HepG2 (cell line): ENCODE measurements around the gene AUP1. TPM values are rescaled to one million over a fixed set of nuclear protein-coding genes. Genes with fewer than 3 reads are reported as not detected.

ENCODE experiments used
- AKAP8 ChIP-seq: sonication (generic); formaldehyde crosslinking; IDR thresholded peaks from 2 replicates; pipeline ENCODE4 v1.5.1; 2020; ENCODE audit warnings: mild to moderate bottlenecking, missing genetic modification reagents
- ATF4 ChIP-seq, 2 experiments: fragments of 450-650 bp in 1 of 2; sonication (generic) in 1 of 2; formaldehyde crosslinking; IDR thresholded peaks; 2 replicates each; pipeline versions ENCODE4 v1.5.0 to v1.8.0; 2020 to 2022; ENCODE audit warnings: mild to moderate bottlenecking in 1 of 2, missing genetic modification reagents in 1 of 2
- BHLHE40 ChIP-seq: IDR thresholded peaks from 2 replicates; pipeline ENCODE4 v1.6.1; 2011; ENCODE audit warnings: low read length, improper control_type of control experiment
- ETS1 ChIP-seq: sonication (generic); formaldehyde crosslinking; IDR thresholded peaks from 2 replicates; pipeline ENCODE4 v1.4.0; 2020; ENCODE audit warnings: missing genetic modification reagents
- GABPB1 ChIP-seq: IDR thresholded peaks from 2 replicates; pipeline ENCODE4 v1.6.1; 2016; ENCODE audit warnings: mild to moderate bottlenecking, missing genetic modification reagents, moderate library complexity, missing compliant biosample characterization
- GLI4 ChIP-seq: sonication (generic); formaldehyde crosslinking; IDR thresholded peaks from 2 replicates; pipeline ENCODE4 v1.5.1; 2020; ENCODE audit warnings: missing genetic modification reagents, mild to moderate bottlenecking, moderate library complexity, borderline replicate concordance
- HHEX ChIP-seq: IDR thresholded peaks from 2 replicates; pipeline ENCODE4 v1.6.1; 2016; ENCODE audit warnings: control low read depth
- JDP2 ChIP-seq: sonication (generic); formaldehyde crosslinking; IDR thresholded peaks from 2 replicates; pipeline ENCODE4 v1.8.1; 2022; ENCODE audit warnings: missing genetic modification reagents, borderline replicate concordance
- KDM3A ChIP-seq: IDR thresholded peaks from 2 replicates; pipeline ENCODE4 v1.6.1; 2018; ENCODE audit warnings: low read depth, missing compliant biosample characterization
- MATR3 ChIP-seq: sonication (generic); formaldehyde crosslinking; IDR thresholded peaks from 2 replicates; pipeline ENCODE4 v1.4.0; 2020; ENCODE audit warnings: missing genetic modification reagents
- MED13 ChIP-seq: sonication (generic); formaldehyde crosslinking; IDR thresholded peaks from 2 replicates; pipeline ENCODE4 v1.5.0; 2020; ENCODE audit warnings: missing genetic modification reagents
- NR3C1 ChIP-seq: sonication (generic); formaldehyde crosslinking; IDR thresholded peaks from 2 replicates; pipeline ENCODE4 v1.4.0; 2020; ENCODE audit warnings: missing genetic modification reagents
- PRPF4 ChIP-seq: fragments of 200-400 bp; formaldehyde crosslinking; IDR thresholded peaks from 2 replicates; pipeline ENCODE4 v1.6.1; 2016; ENCODE audit warnings: low read length, low read depth; ENCODE audit not compliant: poor library complexity, severe bottlenecking
- RARG ChIP-seq: sonication (generic); formaldehyde crosslinking; IDR thresholded peaks from 2 replicates; pipeline ENCODE4 v1.4.0; 2020; ENCODE audit warnings: low read depth, mild to moderate bottlenecking, missing genetic modification reagents
- TFE3 ChIP-seq: IDR thresholded peaks from 2 replicates; pipeline ENCODE4 v1.6.1; 2016
- ZNF34 ChIP-seq: sonication (generic); formaldehyde crosslinking; IDR thresholded peaks from 2 replicates; pipeline ENCODE4 v1.4.0; 2020; ENCODE audit warnings: mild to moderate bottlenecking, missing genetic modification reagents, borderline replicate concordance
- ZNF841 ChIP-seq: sonication (generic); formaldehyde crosslinking; IDR thresholded peaks from 2 replicates; pipeline ENCODE4 v1.8.1; 2023; ENCODE audit warnings: missing genetic modification reagents, borderline replicate concordance
- ZSCAN29 ChIP-seq: sonication (generic); formaldehyde crosslinking; conservative IDR thresholded peaks from 2 replicates; pipeline ENCODE4 v1.4.0; 2020; ENCODE audit warnings: mild to moderate bottlenecking, missing genetic modification reagents
- polyA plus RNA-seq, 8 experiments: library from polyadenylated mRNA; depleted of rRNA in 3 of 8; stranded (reverse) in 7 of 8; unstranded in 1 of 8; fragments of >200 nt; fragmentation: Illumina TruSeq in 4 of 8; extraction: Trizol in 4 of 8; gene quantifications; 2 replicates each; pipeline versions ENCODE4 v1.2.1 to v1.2.3, GENCODE V29; 2011 to 2016; ENCODE audit warnings: low read depth in 4 of 8, missing spikeins in 1 of 8, mixed read lengths in 1 of 8; ENCODE audit not compliant: insufficient read depth in 1 of 8
- total RNA-seq, 5 experiments: library from RNA; depleted of rRNA; stranded (reverse); fragments of >200 nt; fragmentation: Illumina TruSeq; extraction: Trizol; gene quantifications; 2 replicates each; pipeline ENCODE4 v1.2.3, GENCODE V29; 2016; ENCODE audit warnings: low read depth in 1 of 5
- TF ChIP-seq, protein P1 (sequence below): sonication (generic); formaldehyde crosslinking; conservative IDR thresholded peaks from 2 replicates; pipeline ENCODE4 v1.4.0; 2020; ENCODE audit warnings: mild to moderate bottlenecking, missing genetic modification reagents, moderate library complexity
- TF ChIP-seq, protein P2 (sequence below): IDR thresholded peaks from 2 replicates; pipeline ENCODE4 v1.6.1; 2012; ENCODE audit warnings: low read depth, low read length, improper control_type of control experiment
- TF ChIP-seq, protein P3 (sequence below): sonication (generic); formaldehyde crosslinking; IDR thresholded peaks from 2 replicates; pipeline ENCODE4 v1.5.1; 2020; ENCODE audit warnings: missing genetic modification reagents, mild to moderate bottlenecking, borderline replicate concordance

AUP1 gene
- total and polyA plus RNA-seq, 2 of the 13 experiments (the other 11 are each of a cell fraction or from before 2014, with no cell fraction given): 174 to 267 TPM

DNA sequence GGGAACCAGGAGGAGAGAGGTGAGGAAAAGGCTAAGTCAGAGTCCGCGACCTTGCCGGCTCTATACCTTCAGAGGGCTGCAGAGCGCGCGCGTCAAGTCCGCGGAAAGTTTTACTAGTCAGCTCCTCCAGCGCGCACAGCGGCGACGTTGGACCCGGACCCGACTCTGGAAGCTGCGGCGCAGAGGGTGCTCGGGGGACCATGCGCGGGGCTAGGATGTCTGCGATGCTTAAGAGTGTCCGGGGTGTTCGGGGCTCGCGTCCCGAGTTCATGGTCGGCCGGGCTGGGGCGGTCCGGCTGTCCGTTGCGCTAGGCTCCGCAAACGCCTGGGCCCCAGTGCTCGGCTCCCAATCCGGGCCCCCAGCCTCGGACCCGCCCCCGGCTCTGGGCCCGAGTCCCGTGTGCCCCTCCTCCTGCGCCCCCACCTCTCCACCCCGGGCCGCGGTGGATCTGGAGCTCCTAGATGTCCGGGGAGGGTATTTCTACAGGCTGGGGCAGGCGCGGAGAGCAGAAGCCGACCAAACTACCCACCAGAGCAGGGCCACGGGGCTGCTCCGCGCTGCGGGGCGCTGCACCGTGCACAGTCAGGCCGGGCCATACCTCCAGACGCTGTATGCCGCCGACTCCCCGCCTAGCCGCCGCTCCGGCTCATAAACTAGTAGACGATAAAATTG lies 30.1 kb downstream of the AUP1 start, which contains the start of gene LBX2 (continued):
- TF ChIP-seq PRPF4 (no peak), BHLHE40 (no peak), MATR3 (no peak), ATF4 (CRISPR knock-in tag; IDR thresholded peaks at IDR 0.05) (no peak), KDM3A (no peak), MED13 (CRISPR knock-in tag) (no peak), ZNF34 (CRISPR knock-in tag) (no peak), ZSCAN29 (no peak), GLI4 (CRISPR knock-in tag) (no peak), JDP2 (CRISPR knock-in tag) (no peak), ZNF841 (no peak), AKAP8 (CRISPR knock-in tag) (peak; percentile 68; the same call in 1 of the 2 replicates), HHEX (CRISPR knock-in tag) (no peak), GABPB1 (CRISPR knock-in tag) (peak; percentile 57; the same call in 1 of the 2 replicates), NR3C1 (CRISPR knock-in tag) (no peak), ETS1 (CRISPR knock-in tag) (no peak), TFE3 (CRISPR knock-in tag) (no peak), RARG (CRISPR knock-in tag) (no peak)
- TF ChIP-seq, protein P1, sequence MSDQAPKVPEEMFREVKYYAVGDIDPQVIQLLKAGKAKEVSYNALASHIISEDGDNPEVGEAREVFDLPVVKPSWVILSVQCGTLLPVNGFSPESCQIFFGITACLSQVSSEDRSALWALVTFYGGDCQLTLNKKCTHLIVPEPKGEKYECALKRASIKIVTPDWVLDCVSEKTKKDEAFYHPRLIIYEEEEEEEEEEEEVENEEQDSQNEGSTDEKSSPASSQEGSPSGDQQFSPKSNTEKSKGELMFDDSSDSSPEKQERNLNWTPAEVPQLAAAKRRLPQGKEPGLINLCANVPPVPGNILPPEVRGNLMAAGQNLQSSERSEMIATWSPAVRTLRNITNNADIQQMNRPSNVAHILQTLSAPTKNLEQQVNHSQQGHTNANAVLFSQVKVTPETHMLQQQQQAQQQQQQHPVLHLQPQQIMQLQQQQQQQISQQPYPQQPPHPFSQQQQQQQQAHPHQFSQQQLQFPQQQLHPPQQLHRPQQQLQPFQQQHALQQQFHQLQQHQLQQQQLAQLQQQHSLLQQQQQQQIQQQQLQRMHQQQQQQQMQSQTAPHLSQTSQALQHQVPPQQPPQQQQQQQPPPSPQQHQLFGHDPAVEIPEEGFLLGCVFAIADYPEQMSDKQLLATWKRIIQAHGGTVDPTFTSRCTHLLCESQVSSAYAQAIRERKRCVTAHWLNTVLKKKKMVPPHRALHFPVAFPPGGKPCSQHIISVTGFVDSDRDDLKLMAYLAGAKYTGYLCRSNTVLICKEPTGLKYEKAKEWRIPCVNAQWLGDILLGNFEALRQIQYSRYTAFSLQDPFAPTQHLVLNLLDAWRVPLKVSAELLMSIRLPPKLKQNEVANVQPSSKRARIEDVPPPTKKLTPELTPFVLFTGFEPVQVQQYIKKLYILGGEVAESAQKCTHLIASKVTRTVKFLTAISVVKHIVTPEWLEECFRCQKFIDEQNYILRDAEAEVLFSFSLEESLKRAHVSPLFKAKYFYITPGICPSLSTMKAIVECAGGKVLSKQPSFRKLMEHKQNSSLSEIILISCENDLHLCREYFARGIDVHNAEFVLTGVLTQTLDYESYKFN (CRISPR knock-in tag): 0 out of 2 replicates have a peak, but pooled peaks have one; percentile 20
- TF ChIP-seq, protein P2, sequence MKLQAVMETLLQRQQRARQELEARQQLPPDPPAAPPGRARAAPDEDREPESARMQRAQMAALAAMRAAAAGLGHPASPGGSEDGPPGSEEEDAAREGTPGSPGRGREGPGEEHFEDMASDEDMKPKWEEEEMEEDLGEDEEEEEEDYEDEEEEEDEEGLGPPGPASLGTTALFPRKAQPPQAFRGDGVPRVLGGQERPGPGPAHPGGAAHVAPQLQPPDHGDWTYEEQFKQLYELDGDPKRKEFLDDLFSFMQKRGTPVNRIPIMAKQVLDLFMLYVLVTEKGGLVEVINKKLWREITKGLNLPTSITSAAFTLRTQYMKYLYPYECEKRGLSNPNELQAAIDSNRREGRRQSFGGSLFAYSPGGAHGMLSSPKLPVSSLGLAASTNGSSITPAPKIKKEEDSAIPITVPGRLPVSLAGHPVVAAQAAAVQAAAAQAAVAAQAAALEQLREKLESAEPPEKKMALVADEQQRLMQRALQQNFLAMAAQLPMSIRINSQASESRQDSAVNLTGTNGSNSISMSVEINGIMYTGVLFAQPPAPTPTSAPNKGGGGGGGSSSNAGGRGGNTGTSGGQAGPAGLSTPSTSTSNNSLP: no peak
- TF ChIP-seq, protein P3, sequence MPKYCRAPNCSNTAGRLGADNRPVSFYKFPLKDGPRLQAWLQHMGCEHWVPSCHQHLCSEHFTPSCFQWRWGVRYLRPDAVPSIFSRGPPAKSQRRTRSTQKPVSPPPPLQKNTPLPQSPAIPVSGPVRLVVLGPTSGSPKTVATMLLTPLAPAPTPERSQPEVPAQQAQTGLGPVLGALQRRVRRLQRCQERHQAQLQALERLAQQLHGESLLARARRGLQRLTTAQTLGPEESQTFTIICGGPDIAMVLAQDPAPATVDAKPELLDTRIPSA: no peak
